RWPE2 (cell line): ENCODE data around the gene SLC16A13.

Source experiments
- ATAC-seq: fragments of 200-7000 bp; cut with Tn5 transposase; 3 replicates; pipeline ENCODE4 v1.9.1; 2021; ENCODE audit warnings: low read depth
- DNase-seq: peaks from one replicate; pipeline ENCODE4 v3.0.0-alpha.2; 2020; ENCODE audit warnings: low spot score
- H3K27ac ChIP-seq: fragments of 450-650 bp; 2 replicates; pipeline ENCODE4 v1.5.1; 2017; ENCODE audit warnings: mild to moderate bottlenecking; ENCODE audit not compliant: poor library complexity, severe bottlenecking
- H3K27me3 ChIP-seq: fragments of 250-450 bp; sonication (Bioruptor Pico); 2 replicates; pipeline ENCODE4 v1.5.1; 2021; ENCODE audit warnings: mild to moderate bottlenecking, moderate library complexity; ENCODE audit not compliant: insufficient read depth, poor library complexity, severe bottlenecking
- H3K36me3 ChIP-seq: fragments of 250-450 bp; sonication (Bioruptor Pico); 2 replicates; pipeline ENCODE4 v1.5.1; 2020; ENCODE audit warnings: low read depth, mild to moderate bottlenecking, moderate library complexity
- H3K4me1 ChIP-seq: fragments of 250-450 bp; sonication (Bioruptor Pico); 2 replicates; pipeline ENCODE4 v1.5.1; 2021; ENCODE audit warnings: mild to moderate bottlenecking, moderate library complexity; ENCODE audit not compliant: insufficient read depth, poor library complexity, severe bottlenecking
- H3K4me3 ChIP-seq: fragments of 250-450 bp; sonication (Bioruptor Pico); 2 replicates; pipeline ENCODE4 v1.5.1; 2021; ENCODE audit warnings: mild to moderate bottlenecking, moderate library complexity; ENCODE audit not compliant: severe bottlenecking
- H3K9me3 ChIP-seq: fragments of 250-450 bp; sonication (Bioruptor Pico); 2 replicates; pipeline ENCODE4 v1.5.1; 2021; ENCODE audit warnings: mild to moderate bottlenecking, moderate library complexity; ENCODE audit not compliant: severe bottlenecking
- TF ChIP-seq, protein P1 (sequence below): fragments of 450-650 bp; IDR thresholded peaks from one replicate; pipeline ENCODE4 v1.5.1; 2017; ENCODE audit warnings: mild to moderate bottlenecking, moderate library complexity; ENCODE audit not compliant: poor library complexity, severe bottlenecking

SLC16A13 gene

DNA sequence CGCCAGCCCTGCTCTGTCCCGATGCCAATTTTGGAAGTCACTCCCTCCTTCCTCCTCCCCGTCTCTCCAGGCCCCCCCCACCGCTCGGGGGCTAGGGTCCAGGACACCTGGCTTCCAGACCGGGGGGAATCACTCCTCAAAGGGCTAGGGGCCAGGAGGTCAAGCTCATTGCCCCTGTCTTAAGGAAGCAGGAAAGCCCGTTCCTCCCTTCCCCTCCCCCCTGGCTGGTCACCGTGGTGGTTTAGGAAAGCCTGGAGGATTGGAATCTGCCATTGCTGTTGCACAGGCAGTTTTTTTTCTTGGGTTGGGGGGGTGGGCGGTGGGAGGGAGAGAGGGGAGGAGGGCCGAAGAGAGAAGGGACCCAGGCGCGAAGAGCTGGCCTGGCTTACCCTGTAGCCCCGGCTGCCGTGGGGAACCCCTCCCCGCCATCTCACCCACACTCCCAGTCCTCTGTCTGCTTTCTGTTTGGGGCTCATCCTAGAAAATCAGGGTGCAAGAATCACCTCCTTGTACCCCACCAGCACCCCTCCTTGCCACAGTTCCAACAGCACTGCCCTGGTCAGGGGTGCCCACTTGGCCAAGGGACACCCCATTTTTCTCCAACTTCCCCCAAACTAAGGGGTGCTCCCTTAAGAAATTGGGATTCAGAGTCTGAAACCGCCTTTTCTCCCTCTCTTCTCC is 15.8 kb upstream of the SLC16A13 start:
- TF ChIP-seq, protein P1, sequence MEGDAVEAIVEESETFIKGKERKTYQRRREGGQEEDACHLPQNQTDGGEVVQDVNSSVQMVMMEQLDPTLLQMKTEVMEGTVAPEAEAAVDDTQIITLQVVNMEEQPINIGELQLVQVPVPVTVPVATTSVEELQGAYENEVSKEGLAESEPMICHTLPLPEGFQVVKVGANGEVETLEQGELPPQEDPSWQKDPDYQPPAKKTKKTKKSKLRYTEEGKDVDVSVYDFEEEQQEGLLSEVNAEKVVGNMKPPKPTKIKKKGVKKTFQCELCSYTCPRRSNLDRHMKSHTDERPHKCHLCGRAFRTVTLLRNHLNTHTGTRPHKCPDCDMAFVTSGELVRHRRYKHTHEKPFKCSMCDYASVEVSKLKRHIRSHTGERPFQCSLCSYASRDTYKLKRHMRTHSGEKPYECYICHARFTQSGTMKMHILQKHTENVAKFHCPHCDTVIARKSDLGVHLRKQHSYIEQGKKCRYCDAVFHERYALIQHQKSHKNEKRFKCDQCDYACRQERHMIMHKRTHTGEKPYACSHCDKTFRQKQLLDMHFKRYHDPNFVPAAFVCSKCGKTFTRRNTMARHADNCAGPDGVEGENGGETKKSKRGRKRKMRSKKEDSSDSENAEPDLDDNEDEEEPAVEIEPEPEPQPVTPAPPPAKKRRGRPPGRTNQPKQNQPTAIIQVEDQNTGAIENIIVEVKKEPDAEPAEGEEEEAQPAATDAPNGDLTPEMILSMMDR: no peak
- DNase-seq: no peak
- no peak overlapping the region for H3K27ac ChIP-seq
- no peaks in the 10 kb centered on the region for H3K27me3 ChIP-seq
- H3K36me3 ChIP-seq: no peaks in the 10 kb centered on the region
- ATAC-seq: no peak
- H3K4me3 ChIP-seq: peak overlapping the region; percentile 10
- no peaks in the 10 kb centered on the region for H3K4me1 ChIP-seq
- no peaks in the 10 kb centered on the region for H3K9me3 ChIP-seq

DNA sequence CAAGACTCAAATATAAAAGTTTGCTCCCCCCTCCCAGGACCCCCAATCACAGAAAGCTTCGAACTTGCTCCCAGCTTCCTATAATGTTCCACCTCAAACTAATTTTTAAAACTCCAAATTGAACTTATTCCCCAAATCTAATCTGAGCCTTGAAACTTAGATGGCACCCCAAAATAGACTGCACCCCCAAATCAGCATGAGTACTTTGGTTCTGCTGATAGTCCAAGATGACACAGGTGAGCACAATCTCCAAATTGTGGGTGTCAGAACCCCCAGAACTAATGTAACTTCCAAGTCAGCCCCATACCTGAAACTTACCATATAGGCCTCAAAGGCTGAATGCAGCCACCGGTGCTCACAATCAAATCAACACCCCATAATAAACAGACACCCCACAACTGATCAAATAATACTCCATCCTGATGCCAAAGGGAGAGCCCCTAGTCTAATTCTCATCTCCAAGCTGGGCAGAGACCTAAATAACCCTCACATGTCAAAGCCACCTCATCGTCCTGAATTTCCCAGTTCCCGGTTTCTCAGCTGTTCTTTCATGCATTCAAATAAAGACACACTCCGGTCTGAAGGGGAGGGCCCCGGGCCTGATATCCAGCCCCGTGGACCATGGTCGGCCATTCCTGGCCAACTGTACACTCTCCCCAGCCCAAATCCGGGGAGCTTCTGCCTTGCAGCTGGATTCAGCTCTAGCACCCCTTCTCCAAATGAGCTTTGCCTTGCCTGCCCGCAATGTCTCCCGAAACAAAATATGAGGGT is 14.7 kb upstream of the SLC16A13 start:
- TF ChIP-seq, protein P1: no peak
- Histone ChIP-seq H3K36me3 (no peaks in the 10 kb centered on the region), H3K9me3 (no peaks in the 10 kb centered on the region), H3K4me3 (no peak overlapping the region), H3K27ac (no peak overlapping the region), H3K4me1 (no peaks in the 10 kb centered on the region), H3K27me3 (no peaks in the 10 kb centered on the region)
- no peak for DNase-seq
- ATAC-seq: no peak

DNA sequence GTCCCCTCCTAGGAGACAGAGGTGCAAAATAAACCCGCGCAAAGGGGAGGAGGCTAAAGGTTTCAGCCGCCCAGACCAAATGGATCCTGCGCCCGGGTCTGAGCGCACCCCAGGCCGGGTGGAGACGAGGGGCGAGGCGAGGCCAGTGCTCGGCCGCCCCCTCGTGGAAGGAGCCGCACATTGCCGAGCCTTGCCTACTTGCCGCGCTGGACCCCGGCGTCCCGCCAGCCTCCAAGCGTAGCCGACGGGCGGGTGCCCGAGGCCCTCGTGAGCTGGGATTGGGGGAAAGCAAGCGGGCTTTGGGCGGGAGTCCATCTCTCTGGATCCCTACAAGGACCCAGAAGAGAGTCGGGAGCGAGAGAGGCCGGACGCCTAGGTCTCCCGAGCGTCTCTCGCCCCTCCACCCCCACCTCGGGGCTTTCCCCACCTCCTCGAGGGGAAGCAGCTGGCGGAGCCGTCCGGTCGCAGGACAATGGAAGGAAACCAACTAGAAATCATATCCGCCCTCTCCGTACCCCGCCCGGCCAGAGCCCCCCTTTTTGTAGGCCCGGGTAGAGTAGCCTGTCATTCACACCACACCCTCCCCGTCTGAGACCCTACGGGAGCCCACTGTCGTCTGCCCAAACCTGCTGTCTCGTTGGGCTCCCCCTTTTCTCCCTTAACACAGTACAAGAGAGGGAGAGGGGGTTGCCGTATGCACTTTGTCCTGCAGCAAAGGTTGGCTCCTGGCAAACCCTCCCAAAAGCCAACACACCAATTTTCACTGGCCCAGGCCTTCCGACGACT is 13.6 kb upstream of the SLC16A13 start:
- Histone ChIP-seq H3K9me3 (no peaks in the 10 kb centered on the region), H3K36me3 (no peaks in the 10 kb centered on the region), H3K4me1 (no peaks in the 10 kb centered on the region), H3K27me3 (no peaks in the 10 kb centered on the region), H3K4me3 (no peak overlapping the region), H3K27ac (no peak overlapping the region)
- DNase-seq (no peak), ATAC-seq (peak; percentile 61)
- TF ChIP-seq, protein P1: peak; percentile 93

DNA sequence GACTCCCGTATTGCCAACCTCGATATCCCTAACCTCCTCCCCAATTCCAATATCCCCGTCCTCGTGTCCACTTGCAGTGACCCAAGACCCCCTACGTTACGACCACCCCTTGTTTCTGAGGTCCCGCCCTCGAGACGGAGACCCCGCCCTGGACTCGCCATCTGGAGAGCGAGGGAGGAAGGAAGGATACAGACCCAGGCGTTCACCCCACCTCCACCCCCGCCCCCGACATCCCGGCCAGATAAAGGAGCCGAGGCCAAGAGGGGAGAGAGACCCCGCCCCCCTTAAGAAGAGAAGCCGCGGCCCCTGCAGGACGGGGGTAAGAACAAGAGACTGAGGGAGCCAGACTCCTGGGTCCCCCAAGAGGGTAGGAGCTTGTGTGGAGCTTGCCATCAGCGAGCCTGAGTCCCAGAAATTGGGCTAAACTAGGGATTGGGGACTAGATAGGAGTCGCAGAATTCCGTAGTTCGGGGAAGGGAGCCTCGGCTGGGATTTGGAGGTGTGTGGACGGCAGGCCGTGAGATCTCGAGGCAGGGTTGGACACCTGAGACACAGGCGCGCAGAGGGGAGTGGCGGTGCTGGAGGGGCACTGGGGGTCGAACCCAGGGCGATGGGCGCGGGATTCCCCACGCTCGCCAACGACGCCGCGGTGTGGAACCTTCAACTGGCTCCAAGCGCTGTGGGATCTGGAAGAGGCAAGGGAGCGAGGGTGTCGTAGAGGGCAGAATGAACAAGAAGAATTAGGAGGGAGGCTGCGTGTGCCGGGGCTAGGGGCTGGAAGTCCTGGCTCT is 12.8 kb upstream of the SLC16A13 start, which contains the start of gene BCL6B:
BCL6B (plus strand) TSS at position 270 of the 791 bp plus-strand sequence. CDS start 622 bp downstream, outside the sequence.
- no peaks in the 10 kb centered on the region for H3K27me3 ChIP-seq
- no peak for DNase-seq
- H3K27ac ChIP-seq: no peak within 1 kb of the TSS
- no peaks in the 10 kb centered on the region for H3K36me3 ChIP-seq
- H3K9me3 ChIP-seq: no peaks in the 10 kb centered on the region
- TF ChIP-seq, protein P1: no peak
- H3K4me3 ChIP-seq: no peak within 1 kb of the TSS
- ATAC-seq: no peak
- no peaks in the 10 kb centered on the region for H3K4me1 ChIP-seq
